ENCODE results near the gene PDZD4. TPM values are rescaled to one million over a fixed set of nuclear protein-coding genes. Genes with fewer than 3 reads are reported as not detected.

Gene PDZD4
- total RNA-seq, 3 donors from 2014 or later (not counting 1 experiment from before 2014, with no cell fraction given) = 101 to 177 (median 157) TPM

DNA sequence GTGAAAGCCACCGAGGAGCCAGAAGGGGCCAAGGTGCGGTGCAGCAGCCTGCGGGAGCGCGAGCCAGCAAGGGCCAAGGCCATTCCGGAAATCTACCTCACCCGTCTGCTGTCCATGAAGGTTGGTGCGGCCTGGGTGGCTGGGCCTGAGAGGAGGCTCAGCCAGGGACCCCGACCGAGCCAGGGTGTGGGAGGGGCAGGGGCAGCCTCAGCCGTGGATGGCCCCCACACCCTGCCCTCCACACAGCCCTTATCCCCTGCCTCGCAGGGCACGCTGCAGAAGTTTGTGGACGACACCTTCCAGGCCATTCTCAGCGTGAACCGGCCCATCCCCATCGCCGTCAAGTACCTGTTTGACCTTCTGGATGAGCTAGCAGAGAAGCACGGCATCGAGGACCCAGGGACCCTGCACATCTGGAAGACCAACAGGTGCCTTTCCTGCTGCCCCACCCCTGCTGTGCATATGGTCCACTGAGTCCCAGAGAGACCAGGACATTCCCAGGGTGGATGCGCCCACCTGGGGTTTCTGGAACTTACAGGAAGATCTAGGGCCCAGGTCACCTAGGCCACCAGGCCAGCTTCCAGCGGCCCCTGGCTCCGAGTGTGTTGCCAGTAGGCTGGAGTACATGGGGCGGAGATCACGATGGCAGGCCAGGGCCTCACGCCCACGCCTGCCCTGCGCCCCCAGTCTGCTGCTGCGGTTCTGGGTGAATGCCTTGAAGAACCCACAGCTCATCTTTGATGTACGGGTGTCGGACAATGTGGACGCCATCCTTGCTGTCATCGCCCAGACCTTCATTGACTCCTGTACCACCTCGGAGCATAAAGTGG, 52.9 kb downstream of the PDZD4 start:
- no peak overlapping the region for H3K27ac ChIP-seq (ENCODE audit: low read length)
- intact Hi-C loops (cut with micrococcal nuclease) = no loop called here
- H3K4me3 Mint-ChIP-seq = no peak overlapping the region
- no peaks in the 10 kb centered on the region for H3K9me3 ChIP-seq (ENCODE audit: control insufficient read depth, insufficient read depth, low read length)
- H3K4me1 Mint-ChIP-seq = peaks cover 0 to 9% of the 10 kb centered on the region in 2 donors
- no peak for DNase-seq
- no peaks in the 10 kb centered on the region for H3K36me3 Mint-ChIP-seq
- H3K9me3 Mint-ChIP-seq = no peaks in the 10 kb centered on the region
- H3K4me1 ChIP-seq (ENCODE audit: control insufficient read depth, insufficient read depth, low read length) = peaks cover 12% of the 10 kb centered on the region
- ATAC-seq = no peak
- no peaks in the 10 kb centered on the region for H3K36me3 ChIP-seq (ENCODE audit: control insufficient read depth, insufficient read depth, low read length)
- peaks cover 2% of the 10 kb centered on the region for H3K27me3 ChIP-seq (ENCODE audit: control insufficient read depth, insufficient read depth, low read length)
- 92% methylated on average over 34 of the region's 34 CpGs for WGBS (ENCODE audit: insufficient coverage)
- TF ChIP-seq, protein P1, sequence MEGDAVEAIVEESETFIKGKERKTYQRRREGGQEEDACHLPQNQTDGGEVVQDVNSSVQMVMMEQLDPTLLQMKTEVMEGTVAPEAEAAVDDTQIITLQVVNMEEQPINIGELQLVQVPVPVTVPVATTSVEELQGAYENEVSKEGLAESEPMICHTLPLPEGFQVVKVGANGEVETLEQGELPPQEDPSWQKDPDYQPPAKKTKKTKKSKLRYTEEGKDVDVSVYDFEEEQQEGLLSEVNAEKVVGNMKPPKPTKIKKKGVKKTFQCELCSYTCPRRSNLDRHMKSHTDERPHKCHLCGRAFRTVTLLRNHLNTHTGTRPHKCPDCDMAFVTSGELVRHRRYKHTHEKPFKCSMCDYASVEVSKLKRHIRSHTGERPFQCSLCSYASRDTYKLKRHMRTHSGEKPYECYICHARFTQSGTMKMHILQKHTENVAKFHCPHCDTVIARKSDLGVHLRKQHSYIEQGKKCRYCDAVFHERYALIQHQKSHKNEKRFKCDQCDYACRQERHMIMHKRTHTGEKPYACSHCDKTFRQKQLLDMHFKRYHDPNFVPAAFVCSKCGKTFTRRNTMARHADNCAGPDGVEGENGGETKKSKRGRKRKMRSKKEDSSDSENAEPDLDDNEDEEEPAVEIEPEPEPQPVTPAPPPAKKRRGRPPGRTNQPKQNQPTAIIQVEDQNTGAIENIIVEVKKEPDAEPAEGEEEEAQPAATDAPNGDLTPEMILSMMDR (IDR thresholded peaks at IDR 0.05) = no peak
- H3K4me3 ChIP-seq (ENCODE audit: low read length) = no peak overlapping the region
- peaks cover 9% of the 10 kb centered on the region in 2 donors for H3K27me3 Mint-ChIP-seq (ENCODE audit: low read depth in 2 of 2)
- no peak overlapping the region for H3K27ac Mint-ChIP-seq

DNA sequence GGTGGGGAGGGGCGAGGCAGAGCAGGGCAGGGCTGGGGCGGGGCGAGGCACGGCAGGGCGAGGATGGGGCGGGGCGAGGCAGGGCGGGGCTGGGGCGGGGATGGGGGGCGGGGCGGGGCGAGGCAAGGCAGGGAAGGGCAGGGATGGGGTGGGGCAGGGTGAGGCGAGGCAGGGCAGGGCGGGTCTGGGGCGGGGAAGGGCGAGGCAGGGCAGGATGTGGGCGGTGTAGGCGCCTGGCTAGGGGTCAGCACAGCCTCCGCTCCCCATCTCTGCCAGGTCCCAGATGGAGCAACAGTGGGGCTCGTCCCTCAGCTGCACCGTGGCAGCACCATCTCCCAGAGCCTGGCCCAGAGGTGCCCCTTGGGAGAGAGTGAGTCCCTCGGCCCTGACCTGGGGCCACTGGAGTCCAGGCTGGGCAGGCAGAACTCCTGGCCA, 53.7 kb downstream of the PDZD4 start:
- Histone ChIP-seq H3K9me3 (ENCODE audit: control insufficient read depth, insufficient read depth, low read length) (no peaks in the 10 kb centered on the region), H3K4me3 (ENCODE audit: low read length) (no peak overlapping the region), H3K27me3 (ENCODE audit: control insufficient read depth, insufficient read depth, low read length) (peaks cover 2% of the 10 kb centered on the region), H3K36me3 (ENCODE audit: control insufficient read depth, insufficient read depth, low read length) (no peaks in the 10 kb centered on the region), H3K4me1 (ENCODE audit: control insufficient read depth, insufficient read depth, low read length) (peaks cover 12% of the 10 kb centered on the region), H3K27ac (ENCODE audit: low read length) (no peak overlapping the region)
- no peaks in the 10 kb centered on the region for H3K36me3 Mint-ChIP-seq
- ATAC-seq (no peak), DNase-seq (no peak)
- H3K9me3 Mint-ChIP-seq = no peaks in the 10 kb centered on the region
- TF ChIP-seq, protein P1 (IDR thresholded peaks at IDR 0.05) = no peak
- intact Hi-C loops (cut with micrococcal nuclease) = no loop called here
- peaks cover 0 to 9% of the 10 kb centered on the region in 2 donors for H3K4me1 Mint-ChIP-seq
- 73% methylated on average over 7 of the region's 22 CpGs for WGBS (ENCODE audit: insufficient coverage)
- no peak overlapping the region for H3K4me3 Mint-ChIP-seq
- no peak overlapping the region for H3K27ac Mint-ChIP-seq
- peaks cover 9% of the 10 kb centered on the region in 2 donors for H3K27me3 Mint-ChIP-seq (ENCODE audit: low read depth in 2 of 2)

DNA sequence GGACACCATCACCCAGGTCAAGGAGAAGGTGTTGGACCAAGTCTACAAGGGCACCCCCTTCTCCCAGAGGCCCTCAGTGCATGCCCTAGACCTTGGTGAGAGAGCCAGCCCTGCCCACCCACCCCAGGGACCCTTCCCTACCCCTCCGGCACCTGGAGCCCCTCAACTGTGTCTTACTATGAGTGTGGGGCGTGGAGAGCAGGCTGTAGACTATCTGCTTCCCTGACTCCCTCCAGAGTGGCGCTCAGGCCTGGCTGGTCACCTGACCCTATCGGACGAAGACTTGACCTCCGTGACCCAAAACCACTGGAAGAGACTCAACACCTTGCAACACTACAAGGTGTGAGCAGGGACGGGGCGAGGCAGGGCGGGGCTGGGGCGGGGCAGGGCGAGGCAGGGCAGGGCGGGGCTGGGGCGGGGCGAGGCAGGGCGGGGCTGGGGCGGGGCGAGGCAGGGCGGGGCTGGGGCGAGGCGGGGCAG, 54.2 kb downstream of the PDZD4 start:
- peaks cover 10% of the 10 kb centered on the region for H3K4me1 ChIP-seq (ENCODE audit: control insufficient read depth, insufficient read depth, low read length)
- H3K9me3 Mint-ChIP-seq = no peaks in the 10 kb centered on the region
- no peak overlapping the region for H3K27ac Mint-ChIP-seq
- 100% methylated on average over 6 of the region's 20 CpGs for WGBS (ENCODE audit: insufficient coverage)
- no peak overlapping the region for H3K27ac ChIP-seq (ENCODE audit: low read length)
- TF ChIP-seq, protein P1 (IDR thresholded peaks at IDR 0.05) = no peak
- no peaks in the 10 kb centered on the region for H3K9me3 ChIP-seq (ENCODE audit: control insufficient read depth, insufficient read depth, low read length)
- no peak overlapping the region for H3K4me3 ChIP-seq (ENCODE audit: low read length)
- peaks cover 2% of the 10 kb centered on the region for H3K27me3 ChIP-seq (ENCODE audit: control insufficient read depth, insufficient read depth, low read length)
- ATAC-seq = no peak
- H3K4me3 Mint-ChIP-seq = no peak overlapping the region
- DNase-seq = no peak
- H3K36me3 ChIP-seq (ENCODE audit: control insufficient read depth, insufficient read depth, low read length) = no peaks in the 10 kb centered on the region
- peaks cover 0 to 9% of the 10 kb centered on the region in 2 donors for H3K4me1 Mint-ChIP-seq
- H3K36me3 Mint-ChIP-seq = no peaks in the 10 kb centered on the region
- intact Hi-C loops (cut with micrococcal nuclease) = no loop called here
- peaks cover 9% of the 10 kb centered on the region in 2 donors for H3K27me3 Mint-ChIP-seq (ENCODE audit: low read depth in 2 of 2)
